HepG2 (cell line): ENCODE results near the gene TEKT1. TPM values are rescaled to one million over a fixed set of nuclear protein-coding genes. Genes with fewer than 3 reads are reported as not detected.

Source experiments
- CENPT ChIP-seq: sonication (generic); formaldehyde crosslinking; IDR thresholded peaks from 2 replicates; pipeline ENCODE4 v1.8.0; 2022; ENCODE audit warnings: low read depth, mild to moderate bottlenecking, moderate library complexity, missing genetic modification reagents
- FOXM1 ChIP-seq: sonication (generic); formaldehyde crosslinking; IDR thresholded peaks from 2 replicates; pipeline ENCODE4 v1.5.0; 2020; ENCODE audit warnings: missing genetic modification reagents
- HOXA9 ChIP-seq: sonication (generic); formaldehyde crosslinking; IDR thresholded peaks from 2 replicates; pipeline ENCODE4 v1.8.1; 2022; ENCODE audit warnings: missing genetic modification reagents, mild to moderate bottlenecking, moderate library complexity, borderline replicate concordance
- ISL2 ChIP-seq: sonication (generic); formaldehyde crosslinking; IDR thresholded peaks from 2 replicates; pipeline ENCODE4 v1.5.0; 2020; ENCODE audit warnings: missing genetic modification reagents
- JARID2 ChIP-seq: sonication (generic); formaldehyde crosslinking; IDR thresholded peaks from 2 replicates; pipeline ENCODE4 v1.8.1; 2023; ENCODE audit warnings: missing genetic modification reagents, inconsistent platforms; ENCODE audit not compliant: insufficient replicate concordance
- KDM1A ChIP-seq: IDR thresholded peaks from 2 replicates; pipeline ENCODE4 v1.6.1; 2016; ENCODE audit warnings: missing compliant biosample characterization
- RBAK ChIP-seq: sonication (generic); formaldehyde crosslinking; IDR thresholded peaks from 2 replicates; pipeline ENCODE4 v1.5.1; 2020; ENCODE audit warnings: mild to moderate bottlenecking, missing genetic modification reagents
- RFXAP ChIP-seq: sonication (generic); formaldehyde crosslinking; IDR thresholded peaks from 2 replicates; pipeline ENCODE4 v1.4.0; 2020; ENCODE audit warnings: missing genetic modification reagents, borderline replicate concordance
- SATB2 ChIP-seq: sonication (generic); formaldehyde crosslinking; IDR thresholded peaks from 2 replicates; pipeline ENCODE4 v1.5.0; 2020; ENCODE audit warnings: missing genetic modification reagents
- SETDB1 ChIP-seq: sonication (generic); formaldehyde crosslinking; IDR thresholded peaks from 2 replicates; pipeline ENCODE4 v1.5.1; 2020; ENCODE audit warnings: missing genetic modification reagents, mild to moderate bottlenecking, borderline replicate concordance
- WIZ ChIP-seq: sonication (generic); formaldehyde crosslinking; IDR thresholded peaks from 2 replicates; pipeline ENCODE4 v1.5.1; 2020; ENCODE audit warnings: mild to moderate bottlenecking, missing genetic modification reagents
- ZBTB42 ChIP-seq: sonication (generic); formaldehyde crosslinking; IDR thresholded peaks from 2 replicates; pipeline ENCODE4 v1.5.0; 2020; ENCODE audit warnings: mild to moderate bottlenecking, missing genetic modification reagents
- ZNF282 ChIP-seq: fragments of 450-650 bp; IDR thresholded peaks from 2 replicates; pipeline ENCODE4 v1.6.1; 2018; ENCODE audit not compliant: partially characterized antibody
- ZNF550 ChIP-seq: sonication (generic); formaldehyde crosslinking; IDR thresholded peaks from 2 replicates; pipeline ENCODE4 v1.4.0; 2020; ENCODE audit warnings: mild to moderate bottlenecking, missing genetic modification reagents, borderline replicate concordance
- ZNF7 ChIP-seq: IDR thresholded peaks from 2 replicates; pipeline ENCODE4 v1.6.1; 2016; ENCODE audit warnings: missing biosample characterization, missing genetic modification reagents
- polyA plus RNA-seq, 8 experiments: library from polyadenylated mRNA; depleted of rRNA in 3 of 8; stranded (reverse) in 7 of 8; unstranded in 1 of 8; fragments of >200 nt; fragmentation: Illumina TruSeq in 4 of 8; extraction: Trizol in 4 of 8; gene quantifications; 2 replicates each; pipeline versions ENCODE4 v1.2.1 to v1.2.3, GENCODE V29; 2011 to 2016; ENCODE audit warnings: low read depth in 4 of 8, missing spikeins in 1 of 8, mixed read lengths in 1 of 8; ENCODE audit not compliant: insufficient read depth in 1 of 8
- total RNA-seq, 5 experiments: library from RNA; depleted of rRNA; stranded (reverse); fragments of >200 nt; fragmentation: Illumina TruSeq; extraction: Trizol; gene quantifications; 2 replicates each; pipeline ENCODE4 v1.2.3, GENCODE V29; 2016; ENCODE audit warnings: low read depth in 1 of 5
- TF ChIP-seq, protein P1 (sequence below): sonication (generic); formaldehyde crosslinking; IDR thresholded peaks from 2 replicates; pipeline ENCODE4 v1.4.0; 2020; ENCODE audit warnings: mild to moderate bottlenecking, missing genetic modification reagents
- TF ChIP-seq, protein P2 (sequence below): sonication (generic); formaldehyde crosslinking; IDR thresholded peaks from 2 replicates; pipeline ENCODE4 v1.5.1; 2020; ENCODE audit warnings: missing genetic modification reagents, mild to moderate bottlenecking, borderline replicate concordance
- TF ChIP-seq, protein P3 (sequence below), 2 experiments: IDR thresholded peaks; 2 replicates each; pipeline ENCODE4 v1.6.1; 2011 to 2012; ENCODE audit warnings: low read length in 2 of 2, borderline replicate concordance in 1 of 2, low read depth in 1 of 2, mild to moderate bottlenecking in 1 of 2, moderate library complexity in 1 of 2
- TF ChIP-seq, protein P4 (sequence below): fragments of 450-650 bp; IDR thresholded peaks from 2 replicates; pipeline ENCODE4 v1.6.1; 2017

The TEKT1 gene
- total and polyA plus RNA-seq, 2 of the 13 experiments (the other 11 are each of a cell fraction or from before 2014, with no cell fraction given) = not detected

DNA sequence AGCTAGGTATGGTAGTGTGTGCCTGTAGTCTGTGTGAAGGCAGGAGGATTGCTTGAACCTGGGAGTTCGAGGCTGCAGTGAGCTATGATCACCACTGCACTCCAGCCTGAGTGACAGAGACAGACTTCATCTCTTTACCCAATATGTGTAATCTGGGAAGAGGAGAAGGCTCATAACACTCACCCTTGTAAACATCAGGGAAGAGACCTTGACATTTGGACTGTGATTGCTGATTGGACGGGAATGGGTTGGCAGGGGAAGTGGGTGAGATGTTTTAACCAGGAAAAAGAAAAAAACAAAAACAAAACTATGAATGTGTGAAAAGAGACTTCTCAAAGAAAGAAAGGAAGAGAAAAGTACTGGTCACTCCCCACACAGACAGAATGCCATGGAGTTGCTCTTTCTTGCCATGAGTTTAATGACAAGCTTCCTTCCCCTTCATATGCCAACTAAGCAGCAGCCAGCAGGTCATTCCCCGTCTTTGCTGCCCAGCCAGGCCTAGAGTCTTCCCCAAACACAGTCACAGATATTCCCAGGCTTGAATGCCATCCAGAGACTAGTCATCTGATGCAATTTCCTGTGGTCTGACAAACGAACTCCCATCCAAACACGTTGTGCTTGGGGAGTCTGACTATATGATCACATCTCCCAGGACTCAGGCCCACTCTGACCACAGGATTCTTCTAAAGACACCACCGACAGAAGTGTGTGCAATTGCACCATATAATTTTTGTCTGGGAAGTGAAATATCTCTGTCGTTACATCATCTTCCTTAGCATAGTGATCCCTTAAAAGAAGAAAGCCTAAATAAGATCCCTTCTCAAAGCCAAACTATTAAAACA lies 79.2 kb downstream of the TEKT1 start (continued):
- TF ChIP-seq, protein P1, sequence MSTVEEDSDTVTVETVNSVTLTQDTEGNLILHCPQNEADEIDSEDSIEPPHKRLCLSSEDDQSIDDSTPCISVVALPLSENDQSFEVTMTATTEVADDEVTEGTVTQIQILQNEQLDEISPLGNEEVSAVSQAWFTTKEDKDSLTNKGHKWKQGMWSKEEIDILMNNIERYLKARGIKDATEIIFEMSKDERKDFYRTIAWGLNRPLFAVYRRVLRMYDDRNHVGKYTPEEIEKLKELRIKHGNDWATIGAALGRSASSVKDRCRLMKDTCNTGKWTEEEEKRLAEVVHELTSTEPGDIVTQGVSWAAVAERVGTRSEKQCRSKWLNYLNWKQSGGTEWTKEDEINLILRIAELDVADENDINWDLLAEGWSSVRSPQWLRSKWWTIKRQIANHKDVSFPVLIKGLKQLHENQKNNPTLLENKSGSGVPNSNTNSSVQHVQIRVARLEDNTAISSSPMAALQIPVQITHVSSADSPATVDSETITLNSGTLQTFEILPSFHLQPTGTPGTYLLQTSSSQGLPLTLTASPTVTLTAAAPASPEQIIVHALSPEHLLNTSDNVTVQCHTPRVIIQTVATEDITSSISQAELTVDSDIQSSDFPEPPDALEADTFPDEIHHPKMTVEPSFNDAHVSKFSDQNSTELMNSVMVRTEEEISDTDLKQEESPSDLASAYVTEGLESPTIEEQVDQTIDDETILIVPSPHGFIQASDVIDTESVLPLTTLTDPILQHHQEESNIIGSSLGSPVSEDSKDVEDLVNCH (CRISPR knock-in tag) = no peak
- no peak for TF ChIP-seq RFXAP (CRISPR knock-in tag)
- TF ChIP-seq, protein P2, sequence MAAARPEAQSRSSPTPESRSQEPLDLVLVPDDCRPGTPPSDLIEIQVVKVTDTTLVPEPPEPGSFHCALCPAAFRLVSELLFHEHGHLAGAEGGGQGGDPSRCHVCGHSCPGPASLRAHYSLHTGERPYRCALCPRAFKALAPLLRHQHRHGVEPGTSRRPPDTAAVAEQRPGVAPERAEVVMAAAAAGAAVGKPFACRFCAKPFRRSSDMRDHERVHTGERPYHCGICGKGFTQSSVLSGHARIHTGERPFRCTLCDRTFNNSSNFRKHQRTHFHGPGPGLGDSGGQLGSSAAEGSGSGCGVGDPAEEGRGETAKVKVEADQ (CRISPR knock-in tag) = no peak
- no peak for TF ChIP-seq RBAK
- 0 out of 2 replicates have a peak, but pooled peaks have one; percentile 19 for TF ChIP-seq SETDB1 (CRISPR knock-in tag)
- no peak for TF ChIP-seq HOXA9 (CRISPR knock-in tag)
- no peak for TF ChIP-seq FOXM1 (CRISPR knock-in tag)
- no peak for TF ChIP-seq ZBTB42 (CRISPR knock-in tag)
- no peak for TF ChIP-seq JARID2 (CRISPR knock-in tag)
- no peak for TF ChIP-seq ZNF282
- TF ChIP-seq ISL2 = no peak
- TF ChIP-seq WIZ (CRISPR knock-in tag) = 0 out of 2 replicates have a peak, but pooled peaks have one; percentile 29
- TF ChIP-seq, protein P3, sequence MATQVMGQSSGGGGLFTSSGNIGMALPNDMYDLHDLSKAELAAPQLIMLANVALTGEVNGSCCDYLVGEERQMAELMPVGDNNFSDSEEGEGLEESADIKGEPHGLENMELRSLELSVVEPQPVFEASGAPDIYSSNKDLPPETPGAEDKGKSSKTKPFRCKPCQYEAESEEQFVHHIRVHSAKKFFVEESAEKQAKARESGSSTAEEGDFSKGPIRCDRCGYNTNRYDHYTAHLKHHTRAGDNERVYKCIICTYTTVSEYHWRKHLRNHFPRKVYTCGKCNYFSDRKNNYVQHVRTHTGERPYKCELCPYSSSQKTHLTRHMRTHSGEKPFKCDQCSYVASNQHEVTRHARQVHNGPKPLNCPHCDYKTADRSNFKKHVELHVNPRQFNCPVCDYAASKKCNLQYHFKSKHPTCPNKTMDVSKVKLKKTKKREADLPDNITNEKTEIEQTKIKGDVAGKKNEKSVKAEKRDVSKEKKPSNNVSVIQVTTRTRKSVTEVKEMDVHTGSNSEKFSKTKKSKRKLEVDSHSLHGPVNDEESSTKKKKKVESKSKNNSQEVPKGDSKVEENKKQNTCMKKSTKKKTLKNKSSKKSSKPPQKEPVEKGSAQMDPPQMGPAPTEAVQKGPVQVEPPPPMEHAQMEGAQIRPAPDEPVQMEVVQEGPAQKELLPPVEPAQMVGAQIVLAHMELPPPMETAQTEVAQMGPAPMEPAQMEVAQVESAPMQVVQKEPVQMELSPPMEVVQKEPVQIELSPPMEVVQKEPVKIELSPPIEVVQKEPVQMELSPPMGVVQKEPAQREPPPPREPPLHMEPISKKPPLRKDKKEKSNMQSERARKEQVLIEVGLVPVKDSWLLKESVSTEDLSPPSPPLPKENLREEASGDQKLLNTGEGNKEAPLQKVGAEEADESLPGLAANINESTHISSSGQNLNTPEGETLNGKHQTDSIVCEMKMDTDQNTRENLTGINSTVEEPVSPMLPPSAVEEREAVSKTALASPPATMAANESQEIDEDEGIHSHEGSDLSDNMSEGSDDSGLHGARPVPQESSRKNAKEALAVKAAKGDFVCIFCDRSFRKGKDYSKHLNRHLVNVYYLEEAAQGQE (IDR thresholded peaks at IDR 0.05; ENCODE audit: borderline replicate concordance in 1 of 2, low read depth in 1 of 2, low read length in 2 of 2) = no peak
- no peak for TF ChIP-seq SATB2 (CRISPR knock-in tag)
- no peak for TF ChIP-seq KDM1A (CRISPR knock-in tag)
- no peak for TF ChIP-seq CENPT (CRISPR knock-in tag)
- no peak for TF ChIP-seq ZNF7 (CRISPR knock-in tag)
- no peak for TF ChIP-seq ZNF550 (CRISPR knock-in tag)
- TF ChIP-seq, protein P4, sequence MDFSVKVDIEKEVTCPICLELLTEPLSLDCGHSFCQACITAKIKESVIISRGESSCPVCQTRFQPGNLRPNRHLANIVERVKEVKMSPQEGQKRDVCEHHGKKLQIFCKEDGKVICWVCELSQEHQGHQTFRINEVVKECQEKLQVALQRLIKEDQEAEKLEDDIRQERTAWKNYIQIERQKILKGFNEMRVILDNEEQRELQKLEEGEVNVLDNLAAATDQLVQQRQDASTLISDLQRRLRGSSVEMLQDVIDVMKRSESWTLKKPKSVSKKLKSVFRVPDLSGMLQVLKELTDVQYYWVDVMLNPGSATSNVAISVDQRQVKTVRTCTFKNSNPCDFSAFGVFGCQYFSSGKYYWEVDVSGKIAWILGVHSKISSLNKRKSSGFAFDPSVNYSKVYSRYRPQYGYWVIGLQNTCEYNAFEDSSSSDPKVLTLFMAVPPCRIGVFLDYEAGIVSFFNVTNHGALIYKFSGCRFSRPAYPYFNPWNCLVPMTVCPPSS = no peak
